Kidney (tissue), 14 donors: Measurements from ENCODE around the gene PRRX2. TPM values are rescaled to one million over a fixed set of nuclear protein-coding genes. Genes with fewer than 3 reads are reported as not detected.

Experiments used
- DNase-seq, 5 donors: peaks; one replicate each; pipeline ENCODE4 v3.0.0-alpha.2; 2013 to 2020
- FAIRE-seq: peaks from 2 replicates; lab custom pipeline; 2012; peaks lifted over from hg19 to GRCh38; lab: Jason Lieb, UNC
- H3K27ac ChIP-seq, 2 donors: one replicate each; pipeline ENCODE4 v1.7.0; 2013; ENCODE audit warnings: low read depth in 2 of 2, low read length in 2 of 2, inconsistent platforms in 1 of 2
- H3K27me3 ChIP-seq: one replicate; pipeline ENCODE4 v1.7.1; 2013; ENCODE audit warnings: low read length, inconsistent platforms; ENCODE audit not compliant: control insufficient read depth, insufficient read depth
- H3K36me3 ChIP-seq, 3 donors: one replicate each; pipeline versions ENCODE4 v1.7.0 to v1.7.1; 2013; ENCODE audit warnings: low read length in 3 of 3, control low read depth in 1 of 3, inconsistent platforms in 1 of 3; ENCODE audit not compliant: insufficient read depth in 3 of 3, control insufficient read depth in 2 of 3
- H3K4me1 ChIP-seq, 3 donors: one replicate each; pipeline versions ENCODE4 v1.7.0 to v1.7.1; 2013; ENCODE audit warnings: low read length in 3 of 3, inconsistent platforms in 1 of 3, low read depth in 1 of 3; ENCODE audit not compliant: control insufficient read depth in 2 of 3, insufficient read depth in 2 of 3
- H3K4me3 ChIP-seq, 3 donors: one replicate each; pipeline versions ENCODE4 v1.7.0 to v1.8.1; 2013; ENCODE audit warnings: low read length in 3 of 3, control low read depth in 1 of 3, inconsistent platforms in 1 of 3
- H3K9ac ChIP-seq, 3 donors: one replicate each; pipeline versions ENCODE4 v1.7.0 to v1.7.1; 2013; ENCODE audit warnings: low read length in 3 of 3, control low read depth in 1 of 3, inconsistent platforms in 1 of 3
- H3K9me3 ChIP-seq, 3 donors: one replicate each; pipeline versions ENCODE4 v1.7.0 to v1.7.1; 2013; ENCODE audit warnings: low read length in 3 of 3, control low read depth in 1 of 3, inconsistent platforms in 1 of 3; ENCODE audit not compliant: control insufficient read depth in 2 of 3, insufficient read depth in 1 of 3
- intact Hi-C: fragments of 100-400 bp; cut with DNase I; formaldehyde crosslinking; loops from one replicate; pipeline ENCODE4 v1.11.1; 2022
- polyA plus RNA-seq: library from polyadenylated mRNA; stranded (reverse); fragments of 350-450 nt; fragmentation: Illumina TruSeq; extraction: RNeasy Lipid Tissue Mini Kit (QIAGEN cat#74804); gene quantifications from one replicate; pipeline ENCODE4 v1.2.3, GENCODE V29; 2014; ENCODE audit warnings: low read depth, low replicate concordance; ENCODE audit not compliant: insufficient read depth
- total RNA-seq: library from RNA; stranded (reverse); fragmentation: NEBNext Ultra II Directional; extraction: Animal tissue kit (Norgen Biotek cat#: 25700); gene quantifications from one replicate; pipeline ENCODE4 v1.2.1, GENCODE V29; 2021
- TF ChIP-seq, protein P1 (sequence below): IDR thresholded peaks from 3 replicates; pipeline ENCODE4 v1.5.1; 2012; ENCODE audit warnings: mild to moderate bottlenecking, moderate library complexity, borderline replicate concordance; ENCODE audit not compliant: insufficient read depth; ENCODE audit errors: extremely low read depth
- donor health status: control.
- donor health status: control.
- donor health status: control.
- donor health status: control.
- donor health status: control.
- donor health status: DM: yes; HTN: yes; CAD: no.
- donor health status: Normal renal cell carcinoma (clear cell type).

PRRX2 gene
- total and polyA plus RNA-seq, 2 donors from 2014 or later = 1.8 to 2.3 TPM

DNA sequence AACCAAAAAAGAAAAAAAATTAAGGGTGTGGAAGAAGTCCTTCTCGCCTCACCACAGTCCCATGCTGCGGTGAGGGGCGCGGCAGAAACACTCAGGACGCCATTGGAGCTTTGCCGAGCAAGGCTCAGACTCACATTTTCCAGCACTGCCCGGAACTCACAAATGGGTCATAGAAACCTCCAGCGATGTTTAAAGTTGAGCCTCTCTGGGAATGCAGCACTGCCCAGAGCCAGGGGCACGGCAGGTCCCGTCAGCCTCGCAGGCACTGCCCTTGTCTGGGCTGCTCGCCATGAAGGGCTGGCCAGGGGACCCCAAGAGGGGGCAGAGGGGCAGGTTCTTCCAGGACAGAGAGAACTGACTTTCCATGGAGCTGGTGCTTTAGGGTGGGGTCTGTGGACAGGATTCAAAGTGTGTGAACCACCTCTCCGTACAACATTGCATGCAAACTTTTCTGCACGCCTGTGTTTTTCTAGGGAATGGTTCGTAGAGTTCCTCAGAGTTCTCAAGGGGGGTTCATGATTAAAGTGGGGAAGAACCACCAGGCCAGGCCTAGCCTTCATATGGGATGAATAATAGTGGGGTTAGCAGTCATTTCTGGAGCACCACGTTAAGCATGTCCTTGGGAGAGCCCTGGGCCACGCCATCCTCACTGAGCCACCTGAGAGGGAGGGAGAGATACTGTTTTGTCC is 38.4 kb downstream of the PRRX2 start:
- no peaks in the 10 kb centered on the region for H3K36me3 ChIP-seq
- no peaks in the 10 kb centered on the region for H3K9me3 ChIP-seq
- H3K27ac ChIP-seq = no peak overlapping the region
- H3K4me3 ChIP-seq = no peak overlapping the region
- no peaks in the 10 kb centered on the region for H3K27me3 ChIP-seq
- FAIRE-seq (no peak), DNase-seq (no peak)
- no peak overlapping the region for H3K9ac ChIP-seq
- intact Hi-C loops = no loop called here
- TF ChIP-seq, protein P1, sequence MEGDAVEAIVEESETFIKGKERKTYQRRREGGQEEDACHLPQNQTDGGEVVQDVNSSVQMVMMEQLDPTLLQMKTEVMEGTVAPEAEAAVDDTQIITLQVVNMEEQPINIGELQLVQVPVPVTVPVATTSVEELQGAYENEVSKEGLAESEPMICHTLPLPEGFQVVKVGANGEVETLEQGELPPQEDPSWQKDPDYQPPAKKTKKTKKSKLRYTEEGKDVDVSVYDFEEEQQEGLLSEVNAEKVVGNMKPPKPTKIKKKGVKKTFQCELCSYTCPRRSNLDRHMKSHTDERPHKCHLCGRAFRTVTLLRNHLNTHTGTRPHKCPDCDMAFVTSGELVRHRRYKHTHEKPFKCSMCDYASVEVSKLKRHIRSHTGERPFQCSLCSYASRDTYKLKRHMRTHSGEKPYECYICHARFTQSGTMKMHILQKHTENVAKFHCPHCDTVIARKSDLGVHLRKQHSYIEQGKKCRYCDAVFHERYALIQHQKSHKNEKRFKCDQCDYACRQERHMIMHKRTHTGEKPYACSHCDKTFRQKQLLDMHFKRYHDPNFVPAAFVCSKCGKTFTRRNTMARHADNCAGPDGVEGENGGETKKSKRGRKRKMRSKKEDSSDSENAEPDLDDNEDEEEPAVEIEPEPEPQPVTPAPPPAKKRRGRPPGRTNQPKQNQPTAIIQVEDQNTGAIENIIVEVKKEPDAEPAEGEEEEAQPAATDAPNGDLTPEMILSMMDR = no peak
- no peaks in the 10 kb centered on the region for H3K4me1 ChIP-seq

DNA sequence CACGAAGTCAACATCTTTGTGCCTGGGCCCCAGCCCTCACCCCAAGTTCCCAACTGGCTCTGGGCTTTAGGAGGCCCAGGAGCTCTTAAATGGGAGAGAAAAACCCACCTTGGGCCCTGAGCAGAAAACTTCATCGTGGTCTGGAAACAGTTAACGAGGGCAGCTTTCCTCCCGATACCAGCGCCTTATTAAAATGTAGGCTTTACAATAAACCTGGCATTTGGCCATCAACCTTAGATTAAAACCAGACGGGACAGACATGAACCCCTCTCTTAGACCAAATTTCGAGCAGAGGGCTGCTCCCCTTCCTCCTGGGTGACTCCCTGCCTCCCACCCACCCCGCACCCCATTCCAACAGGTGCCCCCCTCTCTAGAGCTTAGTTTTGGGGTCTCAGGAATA is 39.4 kb downstream of the PRRX2 start:
- H3K9me3 ChIP-seq = no peaks in the 10 kb centered on the region
- H3K27me3 ChIP-seq = no peaks in the 10 kb centered on the region
- no peak for FAIRE-seq
- no peak overlapping the region for H3K9ac ChIP-seq
- no peaks in the 10 kb centered on the region for H3K4me1 ChIP-seq
- no peak for DNase-seq
- no peak overlapping the region for H3K27ac ChIP-seq
- TF ChIP-seq, protein P1 = no peak
- intact Hi-C loops = no loop called here
- H3K4me3 ChIP-seq = no peak overlapping the region
- H3K36me3 ChIP-seq = no peaks in the 10 kb centered on the region

DNA sequence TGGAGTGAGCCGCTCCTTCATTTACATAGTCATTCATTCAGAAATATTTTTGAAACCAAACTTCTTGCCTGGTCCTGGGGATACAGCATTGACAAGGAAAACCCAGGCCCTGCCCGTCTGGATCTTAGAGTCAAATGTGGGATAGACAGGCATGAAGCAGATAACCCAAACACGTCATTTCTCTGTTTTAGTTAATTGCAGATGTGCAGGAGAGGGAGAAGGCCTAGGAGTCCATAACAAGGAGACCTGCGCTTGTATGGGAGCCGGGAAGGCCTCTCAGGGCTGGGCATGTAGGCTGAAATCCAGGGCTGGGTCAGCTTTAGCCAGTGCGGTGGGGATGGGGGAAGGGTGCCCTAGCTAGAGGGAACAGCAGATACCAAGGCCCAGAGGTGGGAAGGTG is 43.3 kb downstream of the PRRX2 start:
- Histone ChIP-seq H3K9me3 (no peaks in the 10 kb centered on the region), H3K27ac (no peak overlapping the region), H3K27me3 (no peaks in the 10 kb centered on the region), H3K36me3 (no peaks in the 10 kb centered on the region), H3K4me1 (peaks cover 0 to 5% (median 0%) of the 10 kb centered on the region in 3 donors), H3K4me3 (no peak overlapping the region), H3K9ac (no peak overlapping the region)
- TF ChIP-seq, protein P1 = no peak
- DNase-seq = no peak
- FAIRE-seq = no peak
- intact Hi-C loops = no loop called here
